Endothelial cell (in vitro differentiated cells): Measurements from ENCODE around the gene MSANTD1. TPM values are rescaled to one million over a fixed set of nuclear protein-coding genes. Genes with fewer than 3 reads are reported as not detected.
A peak's percentile ranks its signal among the peaks of the same experiment; 100 is the strongest.

Experiments used
- DNase-seq: peaks from one replicate; pipeline ENCODE4 v3.0.0; 2021; ENCODE audit warnings: low spot score
- H3K27ac Mint-ChIP-seq: one replicate; pipeline ENCODE4 v1.8.0; 2021; ENCODE audit warnings: mixed read lengths, inconsistent platforms; ENCODE audit not compliant: unreplicated experiment
- H3K27me3 Mint-ChIP-seq: one replicate; pipeline ENCODE4 v1.8.0; 2021; ENCODE audit warnings: mild to moderate bottlenecking, moderate library complexity, mixed read lengths, inconsistent platforms; ENCODE audit not compliant: unreplicated experiment
- H3K36me3 Mint-ChIP-seq: one replicate; pipeline ENCODE4 v1.8.0; 2021; ENCODE audit warnings: mild to moderate bottlenecking, low read depth, mixed read lengths, inconsistent platforms; ENCODE audit not compliant: unreplicated experiment
- H3K4me1 Mint-ChIP-seq: one replicate; pipeline ENCODE4 v1.8.0; 2021; ENCODE audit warnings: mild to moderate bottlenecking, mixed read lengths, inconsistent platforms; ENCODE audit not compliant: unreplicated experiment
- H3K4me3 Mint-ChIP-seq: one replicate; pipeline ENCODE4 v1.8.0; 2021; ENCODE audit warnings: mild to moderate bottlenecking, mixed read lengths, inconsistent platforms; ENCODE audit not compliant: unreplicated experiment
- H3K9me3 Mint-ChIP-seq: one replicate; pipeline ENCODE4 v1.8.0; 2021; ENCODE audit warnings: mixed read lengths, inconsistent platforms; ENCODE audit not compliant: unreplicated experiment
- CTCF ChIP-seq: fragments of 200-600 bp; sonication (generic); IDR thresholded peaks from one replicate; pipeline ENCODE4 v1.5.0; 2021; ENCODE audit warnings: antibody characterized with exemption; ENCODE audit not compliant: unreplicated experiment
- total RNA-seq: library from RNA; stranded (reverse); fragmentation: NEBNext Ultra II Directional; extraction: Animal tissue kit (Norgen Biotek cat#: 25700); gene quantifications from one replicate; pipeline ENCODE4 v1.2.1, GENCODE V29; 2021; ENCODE audit not compliant: unreplicated experiment

The MSANTD1 gene
- total RNA-seq, 1 donor from 2014 or later = 0.97 TPM

- no peak for TF ChIP-seq CTCF
- no peak overlapping the region for H3K4me3 Mint-ChIP-seq
- no peak for DNase-seq
- H3K27ac Mint-ChIP-seq = no peak overlapping the region
- peaks cover 6% of the 10 kb centered on the region for H3K4me1 Mint-ChIP-seq
- H3K36me3 Mint-ChIP-seq = peaks cover 56% of the 10 kb centered on the region
- peaks cover 14% of the 10 kb centered on the region for H3K27me3 Mint-ChIP-seq
- H3K9me3 Mint-ChIP-seq = no peaks in the 10 kb centered on the region
These were observed 28.3 kb upstream of the MSANTD1 start for GRCh38 chr4:3220476-3221183.

GRCh38 chr4:3221184-3221494 is 27.8 kb upstream of the MSANTD1 start:
- no peak for TF ChIP-seq CTCF
- Mint-ChIP-seq H3K4me3 (no peak overlapping the region), H3K27ac (no peak overlapping the region), H3K9me3 (no peaks in the 10 kb centered on the region), H3K36me3 (peaks cover 54% of the 10 kb centered on the region), H3K4me1 (peaks cover 6% of the 10 kb centered on the region), H3K27me3 (peaks cover 14% of the 10 kb centered on the region)
- no peak for DNase-seq

GRCh38 chr4:3221996-3222395 is 27.0 kb upstream of the MSANTD1 start:
- DNase-seq = no peak
- Mint-ChIP-seq H3K4me3 (peak overlapping the region; percentile 49), H3K27me3 (peaks cover 14% of the 10 kb centered on the region), H3K36me3 (peaks cover 53% of the 10 kb centered on the region), H3K9me3 (no peaks in the 10 kb centered on the region), H3K4me1 (peaks cover 6% of the 10 kb centered on the region), H3K27ac (no peak overlapping the region)
- TF ChIP-seq CTCF = no peak

GRCh38 chr4:3223346-3223745 is 25.6 kb upstream of the MSANTD1 start:
- no peak overlapping the region for H3K27ac Mint-ChIP-seq
- H3K4me1 Mint-ChIP-seq = peaks cover 6% of the 10 kb centered on the region
- H3K36me3 Mint-ChIP-seq = peaks cover 42% of the 10 kb centered on the region

More at GRCh38 chr4:3223346-3223745, 25.6 kb upstream of the MSANTD1 start:
- H3K27me3 Mint-ChIP-seq = peaks cover 14% of the 10 kb centered on the region
- H3K4me3 Mint-ChIP-seq = peak overlapping the region; percentile 16
- no peaks in the 10 kb centered on the region for H3K9me3 Mint-ChIP-seq
- DNase-seq = no peak
- TF ChIP-seq CTCF = no peak
